GM12875 (cell line): Measurements from ENCODE around the gene RGSL1.

ENCODE experiments used
- H3K4me3 ChIP-seq: one replicate; pipeline ENCODE4 v1.5.1; 2011; ENCODE audit warnings: low read depth, low read length, control low read depth
- CTCF ChIP-seq: IDR thresholded peaks from 2 replicates; pipeline ENCODE4 v1.5.1; 2011; ENCODE audit warnings: low read depth, mild to moderate bottlenecking, control low read depth, inconsistent platforms, low read length, moderate library complexity, borderline replicate concordance; ENCODE audit not compliant: insufficient read depth

RGSL1 gene

DNA sequence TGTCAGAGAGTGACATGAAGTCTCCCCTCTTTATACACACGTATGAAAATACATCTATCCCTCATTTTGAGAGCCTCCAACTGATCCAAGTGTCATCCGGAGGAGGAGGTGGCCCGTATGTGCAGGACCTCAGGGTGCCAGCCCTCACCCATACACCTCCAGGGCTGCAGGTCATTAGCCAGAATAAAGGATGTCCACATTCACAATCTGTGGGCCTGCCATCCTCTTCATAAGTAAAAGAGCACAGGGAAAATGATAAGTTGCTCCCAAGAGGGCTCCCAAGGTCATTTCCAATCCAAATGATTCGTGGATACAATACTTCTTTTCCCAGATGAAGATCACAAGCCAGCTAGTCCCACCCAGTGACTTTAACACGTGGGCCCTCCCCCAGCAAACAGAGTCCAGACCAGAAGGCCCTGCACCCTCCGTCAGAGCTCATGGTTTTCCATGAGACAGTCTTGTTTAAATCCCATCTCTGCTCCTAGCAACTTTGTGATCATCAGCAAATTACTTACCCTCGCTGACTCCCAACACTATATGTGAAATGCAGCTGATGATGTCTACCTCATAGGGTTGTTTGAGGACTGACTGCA, 110.5 kb downstream of the RGSL1 start:
- no peak overlapping the region for H3K4me3 ChIP-seq
- TF ChIP-seq CTCF, result no peak

DNA sequence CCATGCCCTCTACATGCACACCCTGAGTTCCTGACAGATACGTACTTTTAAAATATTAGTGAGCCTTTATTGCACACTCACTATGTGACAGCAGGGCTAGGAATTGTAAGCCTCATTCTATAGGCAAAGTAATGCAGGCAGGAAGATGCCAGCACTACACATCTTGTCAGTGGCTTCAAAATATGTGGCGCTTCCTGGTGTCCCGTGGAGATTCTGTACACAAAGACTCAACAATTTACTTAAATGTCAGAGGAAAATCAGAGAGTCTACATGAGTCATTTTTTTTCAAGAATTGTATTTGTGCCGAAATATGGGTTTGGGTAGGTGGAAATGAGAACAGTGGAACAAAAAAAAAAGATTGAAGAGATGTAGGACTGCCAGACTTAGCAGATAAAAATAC, 111.5 kb downstream of the RGSL1 start:
- no peak overlapping the region for H3K4me3 ChIP-seq
- TF ChIP-seq CTCF, result no peak

- H3K4me3 ChIP-seq, result no peak overlapping the region
- TF ChIP-seq CTCF, result no peak
These were observed 113.1 kb downstream of the RGSL1 start for GRCh38 chr1:182563095-182563494.

- TF ChIP-seq CTCF, result no peak
- no peak overlapping the region for H3K4me3 ChIP-seq
These were observed 114.6 kb downstream of the RGSL1 start for GRCh38 chr1:182564406-182565004.

DNA sequence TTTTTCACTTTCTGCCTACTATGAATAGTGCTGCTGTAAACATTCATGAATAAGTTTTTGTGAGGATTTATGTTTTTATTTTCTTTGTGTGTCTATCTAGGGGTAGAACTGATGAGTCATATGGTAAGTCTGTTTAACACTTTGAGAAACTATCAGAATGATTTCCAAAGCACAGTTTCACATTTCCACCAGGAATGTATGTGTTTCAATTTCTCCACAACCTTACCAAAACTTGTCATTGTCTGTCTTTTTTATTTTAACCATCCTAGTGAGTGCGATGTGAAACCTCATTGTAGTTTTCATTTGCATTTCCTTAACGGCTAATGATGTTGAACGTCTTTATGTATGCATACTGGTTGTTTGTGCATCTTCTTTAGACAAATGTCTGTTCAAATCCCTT, 115.6 kb downstream of the RGSL1 start:
- no peak for TF ChIP-seq CTCF
- no peak overlapping the region for H3K4me3 ChIP-seq

DNA sequence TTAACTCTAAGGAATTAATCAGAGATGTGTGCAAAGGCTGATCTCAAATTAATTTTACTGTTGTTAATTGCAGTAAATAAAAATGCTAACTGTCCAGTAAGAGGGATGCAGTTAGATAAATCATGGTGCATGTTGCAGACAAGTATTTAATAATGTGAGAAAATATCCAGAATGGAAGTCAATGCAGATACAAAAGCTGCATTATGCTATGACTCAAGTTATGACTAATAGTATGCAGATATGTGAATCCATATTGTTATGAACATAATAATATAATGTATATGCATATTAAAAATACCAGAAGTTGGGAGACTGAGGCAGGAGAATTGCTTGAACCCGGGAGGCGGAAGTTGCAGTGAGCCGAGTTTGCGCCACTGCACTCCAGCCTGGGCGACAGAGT, 117.7 kb downstream of the RGSL1 start:
- H3K4me3 ChIP-seq, result no peak overlapping the region
- no peak for TF ChIP-seq CTCF

DNA sequence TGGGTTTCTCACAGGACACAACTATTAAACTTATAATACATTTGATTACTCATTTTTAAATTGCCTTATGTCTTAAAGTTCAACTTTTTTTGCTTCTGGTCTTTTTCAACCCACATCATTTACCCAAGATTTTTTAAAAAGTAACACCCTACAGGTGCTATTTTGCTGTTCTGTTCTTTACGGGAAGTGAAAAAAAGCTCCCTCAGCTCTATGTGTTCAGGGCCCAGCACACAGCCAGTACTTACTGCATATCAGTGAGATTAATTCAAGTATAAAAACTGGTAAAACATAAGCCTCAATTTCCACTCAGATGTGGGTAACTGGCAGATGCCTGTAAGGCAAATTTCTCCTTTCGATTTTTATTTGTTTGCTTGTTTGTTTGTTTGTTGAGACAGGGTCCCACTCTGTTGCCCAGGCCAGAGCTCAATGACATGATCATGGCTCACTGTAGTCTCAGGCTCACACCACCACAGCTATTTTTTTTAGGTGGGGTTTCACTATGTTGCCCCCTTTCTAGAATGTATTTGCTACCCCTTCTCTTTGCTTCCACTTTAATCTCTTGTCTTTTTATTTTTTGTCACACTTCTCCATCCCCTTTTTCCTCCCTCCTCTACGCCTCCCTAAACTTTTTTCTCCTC, 118.8 kb downstream of the RGSL1 start:
- TF ChIP-seq CTCF, result no peak
- H3K4me3 ChIP-seq, result no peak overlapping the region
